GM23338 (cell line): ENCODE measurements around the gene KCNQ1OT1. TPM values are rescaled to one million over a fixed set of nuclear protein-coding genes. Genes with fewer than 3 reads are reported as not detected.

ENCODE experiments used
- ATAC-seq: fragments of 200-7000 bp; cut with Tn5 transposase; 3 replicates; pipeline ENCODE4 v1.9.1; 2020
- DNase-seq: peaks from one replicate; pipeline ENCODE4 v3.0.0-alpha.2; 2015; ENCODE audit warnings: low spot score
- H2AFZ ChIP-seq: fragments of 200-600 bp; sonication (generic); 2 replicates; pipeline ENCODE4 v1.8.0; 2016; ENCODE audit warnings: antibody characterized with exemption, mild to moderate bottlenecking, moderate library complexity
- H3F3A ChIP-seq: fragments of 200-600 bp; sonication (generic); replicated peaks from 2 replicates; pipeline ENCODE4 v1.8.0; 2017; ENCODE audit warnings: antibody characterized with exemption, mixed run types, low read depth
- H3K27ac ChIP-seq: fragments of 200-600 bp; sonication (generic); 2 replicates; pipeline ENCODE4 v1.6.1; 2016; ENCODE audit warnings: low read depth
- H3K27me3 ChIP-seq: fragments of 200-600 bp; sonication (generic); 2 replicates; pipeline ENCODE4 v1.8.0; 2016; ENCODE audit warnings: mild to moderate bottlenecking, mixed run types, moderate library complexity; ENCODE audit not compliant: insufficient read depth
- H3K36me3 ChIP-seq: fragments of 200-600 bp; sonication (generic); 2 replicates; pipeline ENCODE4 v1.8.0; 2016; ENCODE audit warnings: mild to moderate bottlenecking; ENCODE audit not compliant: insufficient read depth
- H3K4me1 ChIP-seq: fragments of 200-600 bp; sonication (generic); 2 replicates; pipeline ENCODE4 v1.8.0; 2016; ENCODE audit warnings: mild to moderate bottlenecking, moderate library complexity; ENCODE audit not compliant: insufficient read depth
- H3K4me2 ChIP-seq: fragments of 200-600 bp; sonication (generic); 2 replicates; pipeline ENCODE4 v1.7.1; 2017; ENCODE audit warnings: mixed run types
- H3K4me3 ChIP-seq: fragments of 200-600 bp; sonication (generic); 2 replicates; pipeline ENCODE4 v1.6.1; 2016; ENCODE audit warnings: mixed run types
- H3K79me2 ChIP-seq: fragments of 200-600 bp; sonication (generic); replicated peaks from 2 replicates; pipeline ENCODE4 v1.8.0; 2017; ENCODE audit warnings: mild to moderate bottlenecking; ENCODE audit not compliant: insufficient read depth
- H3K9me2 ChIP-seq: fragments of 200-600 bp; sonication (generic); 2 replicates; pipeline ENCODE4 v1.8.0; 2017; ENCODE audit not compliant: insufficient read depth
- H4K20me1 ChIP-seq: fragments of 200-600 bp; sonication (generic); replicated peaks from 2 replicates; pipeline ENCODE4 v1.8.0; 2017; ENCODE audit warnings: mild to moderate bottlenecking; ENCODE audit not compliant: insufficient read depth
- H3K27ac Mint-ChIP-seq: 2 replicates; pipeline ENCODE4 v1.8.0; 2020; ENCODE audit warnings: inconsistent platforms, mild to moderate bottlenecking, moderate library complexity, mixed read lengths
- H3K27me3 Mint-ChIP-seq: 3 replicates; pipeline ENCODE4 v1.8.0; 2022; ENCODE audit warnings: low read depth, mild to moderate bottlenecking, moderate library complexity, mixed read lengths, inconsistent platforms; ENCODE audit not compliant: insufficient read depth, poor library complexity
- H3K36me3 Mint-ChIP-seq: 3 replicates; pipeline ENCODE4 v1.8.0; 2021; ENCODE audit warnings: low read depth, mild to moderate bottlenecking, inconsistent platforms, moderate library complexity, mixed read lengths
- H3K4me1 Mint-ChIP-seq: 3 replicates; pipeline ENCODE4 v1.8.0; 2020; ENCODE audit warnings: mild to moderate bottlenecking, inconsistent platforms, mixed read lengths
- H3K4me3 Mint-ChIP-seq: 3 replicates; pipeline ENCODE4 v1.8.0; 2021; ENCODE audit warnings: moderate library complexity, mild to moderate bottlenecking, inconsistent platforms, mixed read lengths
- H3K9me3 Mint-ChIP-seq: 3 replicates; pipeline ENCODE4 v1.8.0; 2020; ENCODE audit warnings: moderate library complexity, mild to moderate bottlenecking, inconsistent platforms, mixed read lengths
- CREB1 ChIP-seq: fragments of 250-450 bp; sonication (Bioruptor Pico); IDR thresholded peaks from 2 replicates; pipeline ENCODE4 v1.5.0; 2020; ENCODE audit warnings: low read depth, mild to moderate bottlenecking, moderate library complexity
- ETS1 ChIP-seq: IDR thresholded peaks from 2 replicates; pipeline ENCODE4 v1.6.1; 2016; ENCODE audit warnings: antibody characterized with exemption
- EZH2 ChIP-seq: fragments of 200-600 bp; sonication (generic); IDR thresholded peaks from one replicate; pipeline ENCODE4 v1.8.0; 2017; ENCODE audit warnings: antibody characterized with exemption, mild to moderate bottlenecking, low read depth; ENCODE audit not compliant: unreplicated experiment
- JUNB ChIP-seq: IDR thresholded peaks from one replicate; pipeline ENCODE4 v1.6.1; 2016; ENCODE audit warnings: antibody characterized with exemption; ENCODE audit not compliant: unreplicated experiment
- POLR2AphosphoS5 ChIP-seq: IDR thresholded peaks from 2 replicates; pipeline ENCODE4 v1.6.1; 2016; ENCODE audit warnings: antibody characterized with exemption, low read depth
- STAT1 ChIP-seq: IDR thresholded peaks from one replicate; pipeline ENCODE4 v1.6.1; 2016; ENCODE audit warnings: antibody characterized with exemption; ENCODE audit not compliant: unreplicated experiment
- ZNF462 ChIP-seq: fragments of 250-450 bp; sonication (Bioruptor Pico); IDR thresholded peaks from 2 replicates; pipeline ENCODE4 v1.5.0; 2020; ENCODE audit warnings: mild to moderate bottlenecking, moderate library complexity
- polyA plus RNA-seq: library from polyadenylated mRNA; unstranded; fragments of >200 nt; fragmentation: Nextera tagmentation; extraction: Ambion mirVana; gene quantifications from 2 replicates; pipeline ENCODE4 v1.2.1, GENCODE V29; 2016
- total RNA-seq: library from RNA; depleted of rRNA; stranded (reverse); fragments of >200 nt; shearing (Covaris generic); gene quantifications from 2 replicates; pipeline ENCODE4 v1.2.3, GENCODE V29; 2014

Gene KCNQ1OT1
- total and polyA plus RNA-seq, 2 experiments from 2014 or later, result 1.5 to 4.2 TPM

- no peak for TF ChIP-seq ZNF462 (CRISPR knock-in tag)
Measured at GRCh38 chr11:2625183-2625582, 74.6 kb downstream of the KCNQ1OT1 start (continued).

GRCh38 chr11:2621894-2622293 is 77.9 kb downstream of the KCNQ1OT1 start:
- no peak overlapping the region for H3K27ac Mint-ChIP-seq
- no peaks in the 10 kb centered on the region for H3K4me1 ChIP-seq
- peaks cover 94% of the 10 kb centered on the region for H3K9me3 Mint-ChIP-seq
- H3K27me3 ChIP-seq, result peaks cover 100% of the 10 kb centered on the region
- ATAC-seq (no peak), DNase-seq (no peak)
- H3K4me2 ChIP-seq, result no peak overlapping the region
- H3K4me3 ChIP-seq, result no peak overlapping the region
- no peak overlapping the region for H3K27ac ChIP-seq
- no peaks in the 10 kb centered on the region for H3K36me3 ChIP-seq
- H3F3A ChIP-seq, result no peaks in the 10 kb centered on the region
- no peak overlapping the region for H2AFZ ChIP-seq
- H3K27me3 Mint-ChIP-seq, result peaks cover 91% of the 10 kb centered on the region
- H3K4me3 Mint-ChIP-seq, result no peak overlapping the region
- H3K9me2 ChIP-seq, result 0 out of 2 replicates have a peak, but pooled peaks cover 6% of the 10 kb centered on the region
- H3K4me1 Mint-ChIP-seq, result no peaks in the 10 kb centered on the region
- H3K79me2 ChIP-seq, result no peaks in the 10 kb centered on the region
- no peaks in the 10 kb centered on the region for H4K20me1 ChIP-seq
- H3K36me3 Mint-ChIP-seq, result peaks cover 4% of the 10 kb centered on the region; the same call in 1 of the 3 replicates
- TF ChIP-seq CREB1 (CRISPR knock-in tag) (no peak), ETS1 (no peak), EZH2 (no peak), JUNB (no peak), ZNF462 (CRISPR knock-in tag) (no peak), POLR2AphosphoS5 (no peak), STAT1 (no peak)
